ENCODE data around the gene UPF3B. TPM values are rescaled to one million over a fixed set of nuclear protein-coding genes. Genes with fewer than 3 reads are reported as not detected.
A peak's percentile ranks its signal among the peaks of the same experiment; 100 is the strongest.

UPF3B gene
- total and polyA plus RNA-seq, 9 of the 15 experiments (the other 6 are each of a cell fraction or from before 2014, with no cell fraction given) = 17.6 to 57.0 (median 32.3) TPM

DNA sequence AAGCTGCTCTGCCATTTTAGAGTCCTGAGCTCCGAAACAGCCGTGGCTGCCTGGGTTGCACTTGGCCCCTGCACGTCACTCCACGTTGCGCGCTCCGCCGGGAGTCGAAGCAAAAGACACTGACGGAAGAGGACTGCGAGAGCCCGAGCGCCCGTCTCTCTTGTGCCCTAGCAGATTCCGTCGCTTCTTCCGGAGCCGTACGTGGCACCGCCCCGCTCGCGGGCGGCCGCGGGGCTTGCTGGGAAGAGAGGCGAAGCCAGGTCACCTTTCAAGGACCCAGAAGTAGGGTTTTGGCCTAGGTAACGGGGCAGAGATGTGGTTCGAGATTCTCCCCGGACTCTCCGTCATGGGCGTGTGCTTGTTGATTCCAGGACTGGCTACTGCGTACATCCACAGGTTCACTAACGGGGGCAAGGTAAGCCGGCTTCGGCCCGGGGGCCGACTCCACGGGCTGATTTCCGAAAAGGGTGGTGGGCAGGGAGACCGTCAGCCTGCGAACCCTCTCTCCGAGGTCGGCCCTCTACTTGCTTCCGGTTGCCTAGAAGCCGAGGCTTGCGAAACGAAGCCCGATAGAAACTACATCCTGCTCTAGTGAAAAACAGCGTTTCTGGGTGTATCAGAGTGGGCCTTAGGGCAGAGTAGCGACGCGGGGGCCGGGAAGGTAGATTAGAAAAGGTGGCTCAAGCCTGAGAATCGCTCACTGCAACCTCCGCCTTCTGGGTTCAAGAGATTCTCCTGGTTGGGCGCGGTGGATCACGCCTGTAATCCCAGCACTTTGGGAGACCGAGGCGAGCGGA, 19.0 kb upstream of the UPF3B start, which contains the start of the genes NDUFA1 and RNF113A (continued):
- TF ChIP-seq, protein P1, sequence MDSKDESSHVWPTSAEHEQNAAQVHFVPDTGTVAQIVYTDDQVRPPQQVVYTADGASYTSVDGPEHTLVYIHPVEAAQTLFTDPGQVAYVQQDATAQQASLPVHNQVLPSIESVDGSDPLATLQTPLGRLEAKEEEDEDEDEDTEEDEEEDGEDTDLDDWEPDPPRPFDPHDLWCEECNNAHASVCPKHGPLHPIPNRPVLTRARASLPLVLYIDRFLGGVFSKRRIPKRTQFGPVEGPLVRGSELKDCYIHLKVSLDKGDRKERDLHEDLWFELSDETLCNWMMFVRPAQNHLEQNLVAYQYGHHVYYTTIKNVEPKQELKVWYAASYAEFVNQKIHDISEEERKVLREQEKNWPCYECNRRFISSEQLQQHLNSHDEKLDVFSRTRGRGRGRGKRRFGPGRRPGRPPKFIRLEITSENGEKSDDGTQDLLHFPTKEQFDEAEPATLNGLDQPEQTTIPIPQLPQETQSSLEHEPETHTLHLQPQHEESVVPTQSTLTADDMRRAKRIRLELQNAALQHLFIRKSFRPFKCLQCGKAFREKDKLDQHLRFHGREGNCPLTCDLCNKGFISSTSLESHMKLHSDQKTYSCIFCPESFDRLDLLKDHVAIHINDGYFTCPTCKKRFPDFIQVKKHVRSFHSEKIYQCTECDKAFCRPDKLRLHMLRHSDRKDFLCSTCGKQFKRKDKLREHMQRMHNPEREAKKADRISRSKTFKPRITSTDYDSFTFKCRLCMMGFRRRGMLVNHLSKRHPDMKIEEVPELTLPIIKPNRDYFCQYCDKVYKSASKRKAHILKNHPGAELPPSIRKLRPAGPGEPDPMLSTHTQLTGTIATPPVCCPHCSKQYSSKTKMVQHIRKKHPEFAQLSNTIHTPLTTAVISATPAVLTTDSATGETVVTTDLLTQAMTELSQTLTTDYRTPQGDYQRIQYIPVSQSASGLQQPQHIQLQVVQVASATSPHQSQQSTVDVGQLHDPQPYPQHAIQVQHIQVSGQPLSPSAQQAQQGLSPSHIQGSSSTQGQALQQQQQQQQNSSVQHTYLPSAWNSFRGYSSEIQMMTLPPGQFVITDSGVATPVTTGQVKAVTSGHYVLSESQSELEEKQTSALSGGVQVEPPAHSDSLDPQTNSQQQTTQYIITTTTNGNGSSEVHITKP (IDR thresholded peaks at IDR 0.05; ENCODE audit: partially characterized antibody) = no peak
- TF ChIP-seq KAT7 (CRISPR knock-in tag; IDR thresholded peaks at IDR 0.05; ENCODE audit: borderline replicate concordance) = peak; percentile 73; the same call in 1 of the 2 replicates
- TF ChIP-seq ZNF354B (CRISPR knock-in tag; IDR thresholded peaks at IDR 0.05) = no peak
- no peak; the same call in 1 of the 2 replicates for TF ChIP-seq CHD2 (IDR thresholded peaks at IDR 0.05; ENCODE audit: low read depth, low read length)
- no peak for TF ChIP-seq TEAD1 (CRISPR knock-in tag; IDR thresholded peaks at IDR 0.05)
- TF ChIP-seq SREBF1 (IDR thresholded peaks at IDR 0.05; ENCODE audit: borderline replicate concordance, low read depth, low read length) = no peak
- TF ChIP-seq SOX6 (IDR thresholded peaks at IDR 0.05) = no peak
- peak; percentile 9 to 35; a peak in 1 of 4 replicates for TF ChIP-seq SIN3A (IDR thresholded peaks at IDR 0.05; ENCODE audit: borderline replicate concordance in 2 of 2, control insufficient read depth in 1 of 2, low read depth in 2 of 2, low read length in 2 of 2)
- TF ChIP-seq, protein P2, sequence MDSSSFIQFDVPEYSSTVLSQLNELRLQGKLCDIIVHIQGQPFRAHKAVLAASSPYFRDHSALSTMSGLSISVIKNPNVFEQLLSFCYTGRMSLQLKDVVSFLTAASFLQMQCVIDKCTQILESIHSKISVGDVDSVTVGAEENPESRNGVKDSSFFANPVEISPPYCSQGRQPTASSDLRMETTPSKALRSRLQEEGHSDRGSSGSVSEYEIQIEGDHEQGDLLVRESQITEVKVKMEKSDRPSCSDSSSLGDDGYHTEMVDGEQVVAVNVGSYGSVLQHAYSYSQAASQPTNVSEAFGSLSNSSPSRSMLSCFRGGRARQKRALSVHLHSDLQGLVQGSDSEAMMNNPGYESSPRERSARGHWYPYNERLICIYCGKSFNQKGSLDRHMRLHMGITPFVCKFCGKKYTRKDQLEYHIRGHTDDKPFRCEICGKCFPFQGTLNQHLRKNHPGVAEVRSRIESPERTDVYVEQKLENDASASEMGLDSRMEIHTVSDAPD (CRISPR knock-in tag; IDR thresholded peaks at IDR 0.05) = no peak
- TF ChIP-seq, protein P3, sequence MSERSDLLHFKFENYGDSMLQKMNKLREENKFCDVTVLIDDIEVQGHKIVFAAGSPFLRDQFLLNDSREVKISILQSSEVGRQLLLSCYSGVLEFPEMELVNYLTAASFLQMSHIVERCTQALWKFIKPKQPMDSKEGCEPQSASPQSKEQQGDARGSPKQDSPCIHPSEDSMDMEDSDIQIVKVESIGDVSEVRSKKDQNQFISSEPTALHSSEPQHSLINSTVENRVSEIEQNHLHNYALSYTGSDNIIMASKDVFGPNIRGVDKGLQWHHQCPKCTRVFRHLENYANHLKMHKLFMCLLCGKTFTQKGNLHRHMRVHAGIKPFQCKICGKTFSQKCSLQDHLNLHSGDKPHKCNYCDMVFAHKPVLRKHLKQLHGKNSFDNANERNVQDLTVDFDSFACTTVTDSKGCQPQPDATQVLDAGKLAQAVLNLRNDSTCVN (CRISPR knock-in tag; IDR thresholded peaks at IDR 0.05) = no peak
- TF ChIP-seq ZNF41 (CRISPR knock-in tag; conservative IDR thresholded peaks at IDR 0.05) = no peak
- TF ChIP-seq RBM14 (IDR thresholded peaks at IDR 0.05; ENCODE audit: borderline replicate concordance, insufficient read depth, low read depth, low read length) = no peak
- TF ChIP-seq, protein P4, sequence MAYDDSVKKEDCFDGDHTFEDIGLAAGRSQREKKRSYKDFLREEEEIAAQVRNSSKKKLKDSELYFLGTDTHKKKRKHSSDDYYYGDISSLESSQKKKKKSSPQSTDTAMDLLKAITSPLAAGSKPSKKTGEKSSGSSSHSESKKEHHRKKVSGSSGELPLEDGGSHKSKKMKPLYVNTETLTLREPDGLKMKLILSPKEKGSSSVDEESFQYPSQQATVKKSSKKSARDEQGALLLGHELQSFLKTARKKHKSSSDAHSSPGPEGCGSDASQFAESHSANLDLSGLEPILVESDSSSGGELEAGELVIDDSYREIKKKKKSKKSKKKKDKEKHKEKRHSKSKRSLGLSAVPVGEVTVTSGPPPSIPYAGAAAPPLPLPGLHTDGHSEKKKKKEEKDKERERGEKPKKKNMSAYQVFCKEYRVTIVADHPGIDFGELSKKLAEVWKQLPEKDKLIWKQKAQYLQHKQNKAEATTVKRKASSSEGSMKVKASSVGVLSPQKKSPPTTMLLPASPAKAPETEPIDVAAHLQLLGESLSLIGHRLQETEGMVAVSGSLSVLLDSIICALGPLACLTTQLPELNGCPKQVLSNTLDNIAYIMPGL (CRISPR knock-in tag; IDR thresholded peaks at IDR 0.05) = no peak
- TF ChIP-seq ZNF253 (CRISPR knock-in tag; conservative IDR thresholded peaks at IDR 0.05) = no peak
